Urinary bladder (tissue), 4 donors: ENCODE results near the gene PRKG1. TPM values are rescaled to one million over a fixed set of nuclear protein-coding genes. Genes with fewer than 3 reads are reported as not detected.

Experiments used
- DNase-seq: peaks from one replicate; pipeline ENCODE4 v3.0.0-alpha.2; 2015; ENCODE audit errors: extremely low spot score
- H3K27ac ChIP-seq: one replicate; pipeline ENCODE4 v1.5.1; 2013; ENCODE audit warnings: low read depth, mild to moderate bottlenecking, moderate library complexity
- H3K36me3 ChIP-seq: one replicate; pipeline ENCODE4 v1.6.1; 2013; ENCODE audit warnings: mild to moderate bottlenecking, moderate library complexity; ENCODE audit not compliant: insufficient read depth
- H3K4me1 ChIP-seq: one replicate; pipeline ENCODE4 v1.6.1; 2013; ENCODE audit warnings: mild to moderate bottlenecking, moderate library complexity; ENCODE audit not compliant: insufficient read depth
- H3K4me3 ChIP-seq: one replicate; pipeline ENCODE4 v1.5.1; 2013; ENCODE audit warnings: low read depth, low read length
- WGBS: extraction: QIAGEN DNeasy Blood & Tissue Kit; methylation state at CpG from one replicate; pipeline ENCODE4 v1.1.7; 2013; 5-methylcytosine and 5-hydroxymethylcytosine counted together
- polyA plus RNA-seq: library from polyadenylated mRNA; stranded (reverse); fragments of 200-250 nt; gene quantifications from one replicate; pipeline ENCODE4 v1.2.3, GENCODE V29; 2013
- total RNA-seq: library from RNA; depleted of rRNA; stranded (reverse); fragments of >200 nt; gene quantifications from one replicate; pipeline ENCODE4 v1.2.3, GENCODE V29; 2014
- donor health status: healthy with polysubstance abuse.
- donor health status: healthy.

Gene PRKG1
- total and polyA plus RNA-seq, 2 donors = 17.1 to 126 TPM

DNA sequence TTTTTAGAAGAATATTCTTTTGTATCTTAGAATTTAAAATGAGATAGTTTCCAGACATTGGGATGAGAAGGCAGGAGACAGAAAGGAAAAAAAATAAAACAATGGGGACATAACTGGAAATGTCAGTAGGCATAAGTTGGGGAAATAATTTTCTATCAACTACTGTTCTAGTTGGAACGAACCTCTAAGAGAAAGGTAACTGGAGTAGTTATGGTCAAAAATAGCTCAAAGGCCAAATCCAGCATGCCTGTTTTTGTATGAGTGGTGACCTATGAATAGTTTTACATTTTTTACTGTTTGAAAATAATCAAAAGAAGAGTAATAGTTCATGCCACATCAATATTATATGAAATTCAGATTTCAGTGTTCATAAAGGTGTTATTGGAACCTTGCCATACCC is 877.3 kb downstream of the PRKG1 start:
- no peak for DNase-seq
- 22% methylated on average over 1 of the region's 1 CpG for WGBS
- Histone ChIP-seq H3K27ac (no peak overlapping the region), H3K4me3 (no peak overlapping the region), H3K36me3 (no peaks in the 10 kb centered on the region), H3K4me1 (no peaks in the 10 kb centered on the region)

DNA sequence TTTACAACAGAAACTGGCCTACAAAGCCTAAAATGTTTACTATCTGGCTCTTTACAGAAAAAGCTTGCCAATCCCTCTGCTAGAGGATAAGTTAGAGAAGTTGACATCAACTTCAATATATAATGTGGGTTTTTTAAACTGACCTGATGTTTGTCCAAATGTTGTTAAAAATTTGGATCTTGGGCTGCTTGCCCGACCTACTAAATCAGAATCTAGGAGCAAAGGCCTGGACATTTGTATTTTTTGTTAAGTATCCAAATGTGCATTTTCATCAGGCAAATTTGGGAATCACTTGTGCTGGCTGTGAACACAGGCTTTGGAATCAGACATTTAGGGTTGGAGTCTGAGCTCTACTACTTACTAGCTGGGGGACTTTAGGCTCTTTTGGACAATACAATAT is 877.8 kb downstream of the PRKG1 start:
- Histone ChIP-seq H3K36me3 (no peaks in the 10 kb centered on the region), H3K4me3 (no peak overlapping the region), H3K27ac (no peak overlapping the region), H3K4me1 (no peaks in the 10 kb centered on the region)
- WGBS = 13% methylated on average over 1 of the region's 1 CpG
- DNase-seq = no peak

DNA sequence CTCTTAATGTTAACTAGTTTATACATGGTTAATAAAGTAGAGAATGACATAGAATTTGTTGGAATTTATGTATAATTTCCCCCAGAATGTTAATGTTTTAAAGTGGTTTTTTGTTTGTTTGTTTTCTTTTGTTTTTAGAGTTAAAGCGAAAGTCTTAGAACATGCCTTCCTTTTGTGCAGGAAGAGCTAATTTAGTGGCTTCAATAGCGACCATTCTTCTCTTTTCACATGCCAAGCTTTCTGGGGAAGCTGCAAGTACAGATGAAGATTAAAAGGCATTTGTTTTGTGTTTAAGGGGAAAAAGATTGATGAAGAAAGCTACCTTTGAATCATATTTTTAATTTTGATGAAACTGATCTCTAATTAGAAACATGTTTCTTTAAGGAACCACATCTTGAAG is 881.4 kb downstream of the PRKG1 start:
- Histone ChIP-seq H3K36me3 (no peaks in the 10 kb centered on the region), H3K27ac (no peak overlapping the region), H3K4me3 (no peak overlapping the region), H3K4me1 (no peaks in the 10 kb centered on the region)
- DNase-seq = no peak
- 85% methylated on average over 2 of the region's 2 CpGs for WGBS

GRCh38 chr10:51956822-51957221 is 882.5 kb downstream of the PRKG1 start:
- H3K36me3 ChIP-seq = no peaks in the 10 kb centered on the region
- DNase-seq = no peak
- no peak overlapping the region for H3K27ac ChIP-seq
- H3K4me1 ChIP-seq = no peaks in the 10 kb centered on the region
- no peak overlapping the region for H3K4me3 ChIP-seq

- Histone ChIP-seq H3K27ac (no peak overlapping the region), H3K4me1 (no peaks in the 10 kb centered on the region), H3K36me3 (no peaks in the 10 kb centered on the region), H3K4me3 (no peak overlapping the region)
- DNase-seq = no peak
- 7% methylated on average over 8 of the region's 8 CpGs for WGBS
Observed at GRCh38 chr10:51960494-51960895, 886.2 kb downstream of the PRKG1 start.

DNA sequence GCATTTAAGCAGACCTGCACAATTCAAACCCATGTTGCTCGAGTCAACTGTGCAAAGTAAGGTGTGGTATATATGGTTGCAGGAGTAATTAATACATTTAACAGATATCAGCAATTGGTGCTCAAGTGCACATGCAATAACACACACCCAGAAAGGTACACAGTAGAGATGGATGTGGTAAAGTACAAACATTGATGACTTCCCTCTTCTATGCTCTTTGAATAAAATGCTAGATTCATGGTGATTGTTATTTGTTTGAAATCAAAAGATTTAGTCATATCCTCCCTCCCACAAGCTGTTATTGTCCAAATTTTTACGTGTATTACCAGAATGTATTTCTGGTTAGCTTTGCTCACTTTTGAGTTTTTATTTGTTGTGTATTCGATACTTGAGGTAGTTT is 887.1 kb downstream of the PRKG1 start:
- Histone ChIP-seq H3K4me1 (no peaks in the 10 kb centered on the region), H3K4me3 (no peak overlapping the region), H3K27ac (no peak overlapping the region), H3K36me3 (no peaks in the 10 kb centered on the region)
- 91% methylated on average over 3 of the region's 3 CpGs for WGBS
- no peak for DNase-seq

DNA sequence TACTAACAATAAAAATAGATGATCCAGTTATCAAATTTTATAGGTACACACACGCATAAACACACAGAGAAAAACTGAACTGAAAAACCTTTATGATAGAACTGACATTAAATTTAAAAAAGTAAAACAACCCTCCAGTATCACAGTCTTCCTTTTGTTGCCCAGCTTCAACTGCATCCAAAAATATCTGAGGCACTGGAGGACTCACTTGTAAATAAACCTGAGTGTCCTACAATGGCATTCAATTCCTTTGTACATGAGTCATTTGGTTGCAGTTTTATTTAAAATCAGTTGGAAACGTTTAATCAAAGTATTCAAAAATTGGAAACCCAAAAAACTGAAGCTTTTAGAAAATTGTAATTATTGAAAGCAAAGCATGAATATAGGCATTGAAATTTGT is 890.3 kb downstream of the PRKG1 start:
- DNase-seq = no peak
- Histone ChIP-seq H3K4me3 (no peak overlapping the region), H3K4me1 (no peaks in the 10 kb centered on the region), H3K27ac (no peak overlapping the region), H3K36me3 (no peaks in the 10 kb centered on the region)
- WGBS = 45% methylated on average over 2 of the region's 2 CpGs

- Histone ChIP-seq H3K36me3 (no peaks in the 10 kb centered on the region), H3K4me3 (no peak overlapping the region), H3K4me1 (no peaks in the 10 kb centered on the region), H3K27ac (no peak overlapping the region)
- DNase-seq = no peak
Observed at GRCh38 chr10:51965451-51965850, 891.2 kb downstream of the PRKG1 start.

DNA sequence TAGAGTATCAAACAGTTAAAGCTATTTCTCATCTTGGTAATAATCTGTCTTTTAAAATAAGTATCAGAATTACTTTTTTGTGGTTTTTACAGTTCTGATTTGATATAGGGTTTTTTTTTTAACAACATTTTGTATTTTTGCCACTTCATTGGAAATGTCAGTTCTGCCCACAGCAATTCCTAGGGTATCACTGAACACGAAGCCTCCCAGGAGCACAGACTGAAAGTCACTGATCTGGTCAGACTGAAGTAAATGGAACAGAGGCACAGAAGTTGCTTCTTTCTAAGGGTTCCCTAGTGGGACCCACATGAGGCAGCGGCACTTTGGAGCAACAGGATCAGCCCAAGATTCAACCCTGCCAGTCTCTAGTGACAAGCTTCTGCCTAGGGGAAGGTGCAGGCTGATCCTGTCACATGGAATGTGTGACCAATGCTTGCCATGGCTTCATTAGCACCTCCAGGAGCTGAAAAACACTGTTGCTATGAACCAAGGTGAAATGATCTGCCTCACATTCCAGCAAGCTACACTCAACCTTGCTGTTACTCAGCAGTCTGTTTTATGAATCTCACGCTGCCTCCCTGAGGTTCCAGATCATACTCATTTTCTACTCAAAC is 898.6 kb downstream of the PRKG1 start:
- H3K4me1 ChIP-seq = no peaks in the 10 kb centered on the region
- no peak overlapping the region for H3K27ac ChIP-seq
- no peak for DNase-seq
- no peaks in the 10 kb centered on the region for H3K36me3 ChIP-seq
- H3K4me3 ChIP-seq = no peak overlapping the region
- WGBS = 94% methylated on average over 3 of the region's 3 CpGs

GRCh38 chr10:51980752-51981151 is 906.5 kb downstream of the PRKG1 start:
- no peaks in the 10 kb centered on the region for H3K36me3 ChIP-seq
- H3K4me1 ChIP-seq = no peaks in the 10 kb centered on the region
- H3K27ac ChIP-seq = no peak overlapping the region
- no peak for DNase-seq
- H3K4me3 ChIP-seq = no peak overlapping the region

DNA sequence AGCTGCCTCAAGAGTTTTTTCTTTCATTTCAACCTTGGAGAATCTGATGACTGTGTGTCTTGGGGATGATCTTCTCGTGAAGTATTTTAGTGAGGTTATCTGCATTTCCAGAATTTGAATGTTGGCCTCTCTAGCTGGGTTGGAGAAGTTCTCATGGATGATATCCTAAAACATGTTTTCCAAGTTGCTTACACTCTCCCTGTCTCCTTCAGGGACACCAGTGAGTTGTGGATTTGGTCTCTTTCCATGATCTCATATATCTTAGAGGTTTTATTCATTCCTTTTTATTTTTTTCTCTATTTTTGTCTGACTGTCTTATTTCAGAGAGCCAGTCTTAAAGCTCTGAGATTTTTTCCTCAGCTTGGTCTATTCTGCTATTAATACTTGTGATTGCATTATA is 907.4 kb downstream of the PRKG1 start:
- no peak for DNase-seq

DNA sequence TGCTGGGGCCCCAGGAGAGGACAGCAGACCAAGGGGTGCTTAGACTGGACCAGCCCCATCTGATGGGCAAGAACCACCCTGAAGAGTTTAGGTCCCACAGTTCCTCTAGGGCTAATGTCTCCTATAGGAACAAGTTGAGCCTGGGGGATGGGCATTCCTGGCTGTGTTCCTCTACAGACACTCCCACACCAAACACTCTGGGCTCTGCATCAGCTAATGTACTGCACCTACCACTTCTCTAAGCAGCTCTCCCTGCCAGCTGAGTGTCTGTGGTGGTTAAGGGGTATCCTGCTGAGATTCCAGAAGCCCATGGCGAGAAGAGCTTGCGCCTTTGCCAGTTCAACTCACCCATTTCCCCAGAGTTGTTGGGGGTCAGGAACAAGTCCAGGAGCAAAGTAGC is 909.2 kb downstream of the PRKG1 start:
- H3K4me1 ChIP-seq = no peaks in the 10 kb centered on the region
- 97% methylated on average over 2 of the region's 2 CpGs for WGBS
- H3K27ac ChIP-seq = no peak overlapping the region
- no peaks in the 10 kb centered on the region for H3K36me3 ChIP-seq
- no peak for DNase-seq
- no peak overlapping the region for H3K4me3 ChIP-seq

More for the DNA sequence above, 907.4 kb downstream of the PRKG1 start:
- H3K4me3 ChIP-seq = no peak overlapping the region
- H3K36me3 ChIP-seq = no peaks in the 10 kb centered on the region
- 70% methylated on average over 1 of the region's 1 CpG for WGBS
- H3K27ac ChIP-seq = no peak overlapping the region
- H3K4me1 ChIP-seq = no peaks in the 10 kb centered on the region

DNA sequence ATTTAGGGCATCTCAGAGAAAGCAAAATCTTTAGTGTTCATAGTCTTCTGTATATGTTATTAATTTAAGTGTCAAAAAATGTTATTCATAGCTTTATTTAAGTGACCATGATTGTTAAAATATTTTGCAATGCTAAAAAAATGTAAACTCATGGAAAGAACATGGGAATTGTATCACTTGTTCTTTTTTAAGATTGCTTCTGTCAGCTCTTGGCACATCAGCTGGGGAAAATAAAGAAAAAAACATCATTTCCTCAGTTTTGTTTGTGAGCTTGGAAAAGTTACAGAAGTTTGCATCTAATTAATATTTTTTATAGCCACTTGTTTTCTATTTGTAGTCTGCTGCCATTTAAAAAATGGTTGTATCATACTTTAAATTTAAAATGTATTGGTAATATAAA is 911.0 kb downstream of the PRKG1 start:
- no peak for DNase-seq
- no peak overlapping the region for H3K27ac ChIP-seq
- H3K4me3 ChIP-seq = no peak overlapping the region
- H3K4me1 ChIP-seq = no peaks in the 10 kb centered on the region
- H3K36me3 ChIP-seq = no peaks in the 10 kb centered on the region

DNA sequence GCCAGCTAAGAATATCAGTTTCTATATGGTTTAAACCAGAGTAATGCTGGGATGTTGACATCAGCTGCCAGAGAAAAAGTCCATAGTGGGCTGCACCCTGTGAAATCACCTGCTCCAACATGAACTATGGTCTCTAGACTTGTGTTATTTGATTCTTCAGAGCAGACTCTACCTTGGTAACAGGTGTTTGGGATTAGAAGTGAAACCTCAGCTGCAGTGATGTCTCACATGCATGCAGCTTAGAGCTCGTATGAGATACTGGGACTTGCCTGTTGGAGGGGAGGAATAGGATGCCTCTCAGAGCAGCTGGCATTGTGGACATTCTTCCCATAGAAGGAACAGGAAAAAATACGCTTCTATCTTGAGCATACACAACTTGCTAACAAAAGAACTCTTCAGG is 912.2 kb downstream of the PRKG1 start:
- no peak overlapping the region for H3K27ac ChIP-seq
- H3K4me1 ChIP-seq = no peaks in the 10 kb centered on the region
- no peaks in the 10 kb centered on the region for H3K36me3 ChIP-seq
- DNase-seq = no peak
- no peak overlapping the region for H3K4me3 ChIP-seq
- 63% methylated on average over 2 of the region's 2 CpGs for WGBS

DNA sequence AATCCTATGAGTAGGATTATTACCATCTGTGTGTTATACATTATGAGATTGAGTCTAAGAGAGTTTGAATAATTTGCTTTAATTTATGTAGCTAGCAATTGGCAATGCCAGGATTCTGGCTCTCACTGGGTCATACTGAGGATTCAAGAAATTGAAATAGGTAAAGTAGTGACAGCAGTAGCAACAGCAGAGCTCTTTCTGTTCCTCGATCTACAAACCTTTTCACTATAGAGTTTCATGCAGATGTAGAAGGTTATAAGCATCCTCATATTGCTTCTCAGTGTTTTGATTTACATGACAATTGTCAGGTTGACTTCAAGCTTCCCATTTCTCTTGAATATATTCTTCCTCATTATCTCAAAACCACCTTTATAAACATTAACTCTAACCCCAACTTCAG is 919.2 kb downstream of the PRKG1 start:
- no peak overlapping the region for H3K27ac ChIP-seq
- H3K4me3 ChIP-seq = no peak overlapping the region
- no peaks in the 10 kb centered on the region for H3K36me3 ChIP-seq
- no peak for DNase-seq
- no peaks in the 10 kb centered on the region for H3K4me1 ChIP-seq
- 97% methylated on average over 1 of the region's 1 CpG for WGBS
